ENCODE data around the gene STK32B.

Gene STK32B

DNA sequence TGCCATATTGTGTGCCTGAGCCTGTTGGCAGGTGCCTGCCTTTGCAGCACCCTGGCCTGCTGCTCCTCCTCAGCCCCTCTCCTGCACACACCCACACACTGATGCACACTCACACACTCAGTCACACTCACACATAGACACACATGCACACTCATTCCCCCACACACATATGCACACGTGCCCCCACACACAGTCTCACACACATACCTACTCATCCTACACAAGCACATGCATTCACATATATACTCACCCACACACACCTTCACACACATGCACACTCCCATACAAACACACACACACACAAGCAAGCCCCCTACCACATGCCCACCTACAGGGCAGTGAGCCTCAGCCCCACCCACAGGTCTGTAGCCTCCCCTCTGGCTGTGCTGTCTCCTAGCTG, 412.1 kb downstream of the STK32B start:
- no peaks in the 10 kb centered on the region for H3K4me1 ChIP-seq (ENCODE audit: control insufficient read depth, insufficient read depth, low read length)
- CTCF ChIA-PET = interaction anchor here (0.7 kb wide), 1 partner anchor 126 kb away, joined by 3 read pairs; no protein-coding TSS in a partner anchor
- H3K36me3 ChIP-seq (ENCODE audit: control insufficient read depth in 2 of 2, insufficient read depth in 1 of 2, low read length in 2 of 2) = no peaks in the 10 kb centered on the region
- no peak overlapping the region for H3K4me3 ChIP-seq (ENCODE audit: low read depth, low read length)
- no peaks in the 10 kb centered on the region for H3K9me3 ChIP-seq (ENCODE audit: control insufficient read depth, insufficient read depth, low read depth, low read length)
- TF ChIP-seq, protein P1, sequence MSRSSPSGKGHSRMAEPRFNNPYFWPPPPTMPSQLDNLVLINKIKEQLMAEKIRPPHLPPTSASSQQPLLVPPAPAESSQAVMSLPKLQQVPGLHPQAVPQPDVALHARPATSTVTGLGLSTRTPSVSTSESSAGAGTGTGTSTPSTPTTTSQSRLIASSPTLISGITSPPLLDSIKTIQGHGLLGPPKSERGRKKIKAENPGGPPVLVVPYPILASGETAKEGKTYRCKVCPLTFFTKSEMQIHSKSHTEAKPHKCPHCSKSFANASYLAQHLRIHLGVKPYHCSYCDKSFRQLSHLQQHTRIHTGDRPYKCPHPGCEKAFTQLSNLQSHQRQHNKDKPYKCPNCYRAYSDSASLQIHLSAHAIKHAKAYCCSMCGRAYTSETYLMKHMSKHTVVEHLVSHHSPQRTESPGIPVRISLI (tag by site-specific recombination; IDR thresholded peaks at IDR 0.05) = no peak
- TF ChIP-seq BCL11A (tag by site-specific recombination; IDR thresholded peaks at IDR 0.05; ENCODE audit: low read depth) (no peak), ZNF473 (tag by site-specific recombination; IDR thresholded peaks at IDR 0.05) (no peak), ZNF16 (tag by site-specific recombination; IDR thresholded peaks at IDR 0.05; ENCODE audit: low read depth) (no peak), ZFHX2 (tag by site-specific recombination; conservative IDR thresholded peaks at IDR 0.05) (peak; percentile 88), ZNF629 (tag by site-specific recombination; IDR thresholded peaks at IDR 0.05) (no peak), ZNF677 (tag by site-specific recombination; IDR thresholded peaks at IDR 0.05) (no peak), EGR2 (tag by site-specific recombination; IDR thresholded peaks at IDR 0.05; ENCODE audit: low read depth) (peak; percentile 81)
- no peak overlapping the region for H3K27ac ChIP-seq (ENCODE audit: extremely low read depth, low read depth, low read length)
- POLR2A ChIA-PET = no interaction called here

DNA sequence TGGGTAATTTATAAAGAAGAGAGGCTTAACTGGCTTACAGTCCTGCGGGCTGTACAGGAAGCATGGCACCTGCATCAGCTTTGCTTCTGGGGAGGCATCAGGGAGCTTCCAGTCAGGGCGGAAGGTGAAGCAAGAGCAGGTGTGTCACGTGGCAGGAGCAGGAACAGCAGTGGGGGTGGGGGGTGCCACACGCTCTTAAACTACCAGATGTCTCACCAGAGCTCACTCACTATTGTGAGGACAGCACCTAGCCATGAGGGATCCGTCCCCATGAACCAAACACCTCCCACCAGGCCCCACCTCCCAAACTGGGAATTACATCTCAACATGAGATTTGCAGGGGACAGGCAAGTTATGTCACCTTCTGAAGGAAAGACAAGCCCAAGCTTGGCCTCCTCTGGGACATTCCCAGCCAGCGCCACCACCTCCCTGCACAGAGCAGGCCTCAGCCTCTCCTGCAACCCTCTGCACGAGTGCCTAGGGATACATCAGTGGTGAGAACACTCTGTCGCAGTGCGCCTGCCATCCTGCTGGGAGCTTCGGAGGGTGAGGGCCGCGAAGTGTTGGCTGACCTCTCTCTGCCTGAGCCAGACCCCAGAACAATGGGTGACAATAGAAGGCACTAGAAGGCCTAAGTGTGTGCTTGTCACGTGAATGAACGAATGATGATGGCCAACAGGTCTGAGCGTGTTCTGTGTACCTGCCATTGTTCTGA, 412.8 kb downstream of the STK32B start:
- Histone ChIP-seq H3K9me3 (ENCODE audit: control insufficient read depth, insufficient read depth, low read depth, low read length) (no peaks in the 10 kb centered on the region), H3K36me3 (ENCODE audit: control insufficient read depth in 2 of 2, insufficient read depth in 1 of 2, low read length in 2 of 2) (no peaks in the 10 kb centered on the region), H3K27ac (ENCODE audit: extremely low read depth, low read depth, low read length) (no peak overlapping the region), H3K4me3 (ENCODE audit: low read depth, low read length) (no peak overlapping the region), H3K4me1 (ENCODE audit: control insufficient read depth, insufficient read depth, low read length) (no peaks in the 10 kb centered on the region)
- TF ChIP-seq, protein P2, sequence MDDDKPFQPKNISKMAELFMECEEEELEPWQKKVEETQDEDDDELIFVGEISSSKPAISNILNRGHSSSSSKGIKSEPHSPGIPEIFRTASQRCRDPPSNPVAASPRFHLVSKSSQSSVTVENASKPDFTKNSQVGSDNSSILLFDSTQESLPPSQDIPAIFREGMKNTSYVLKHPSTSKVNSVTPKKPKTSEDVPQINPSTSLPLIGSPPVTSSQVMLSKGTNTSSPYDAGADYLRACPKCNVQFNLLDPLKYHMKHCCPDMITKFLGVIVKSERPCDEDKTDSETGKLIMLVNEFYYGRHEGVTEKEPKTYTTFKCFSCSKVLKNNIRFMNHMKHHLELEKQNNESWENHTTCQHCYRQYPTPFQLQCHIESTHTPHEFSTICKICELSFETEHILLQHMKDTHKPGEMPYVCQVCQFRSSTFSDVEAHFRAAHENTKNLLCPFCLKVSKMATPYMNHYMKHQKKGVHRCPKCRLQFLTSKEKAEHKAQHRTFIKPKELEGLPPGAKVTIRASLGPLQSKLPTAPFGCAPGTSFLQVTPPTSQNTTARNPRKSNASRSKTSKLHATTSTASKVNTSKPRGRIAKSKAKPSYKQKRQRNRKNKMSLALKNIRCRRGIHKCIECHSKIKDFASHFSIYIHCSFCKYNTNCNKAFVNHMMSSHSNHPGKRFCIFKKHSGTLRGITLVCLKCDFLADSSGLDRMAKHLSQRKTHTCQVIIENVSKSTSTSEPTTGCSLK (tag by site-specific recombination; IDR thresholded peaks at IDR 0.05) = no peak
- TF ChIP-seq ZNF211 (tag by site-specific recombination; IDR thresholded peaks at IDR 0.05; ENCODE audit: low read depth) (no peak), IKZF3 (tag by site-specific recombination; IDR thresholded peaks at IDR 0.05) (no peak), ZNF791 (tag by site-specific recombination; IDR thresholded peaks at IDR 0.05) (no peak), ZNF792 (tag by site-specific recombination; IDR thresholded peaks at IDR 0.05) (no peak), ZNF146 (tag by site-specific recombination; IDR thresholded peaks at IDR 0.05) (no peak), ZXDB (tag by site-specific recombination; IDR thresholded peaks at IDR 0.05) (no peak)
- TF ChIP-seq, protein P3, sequence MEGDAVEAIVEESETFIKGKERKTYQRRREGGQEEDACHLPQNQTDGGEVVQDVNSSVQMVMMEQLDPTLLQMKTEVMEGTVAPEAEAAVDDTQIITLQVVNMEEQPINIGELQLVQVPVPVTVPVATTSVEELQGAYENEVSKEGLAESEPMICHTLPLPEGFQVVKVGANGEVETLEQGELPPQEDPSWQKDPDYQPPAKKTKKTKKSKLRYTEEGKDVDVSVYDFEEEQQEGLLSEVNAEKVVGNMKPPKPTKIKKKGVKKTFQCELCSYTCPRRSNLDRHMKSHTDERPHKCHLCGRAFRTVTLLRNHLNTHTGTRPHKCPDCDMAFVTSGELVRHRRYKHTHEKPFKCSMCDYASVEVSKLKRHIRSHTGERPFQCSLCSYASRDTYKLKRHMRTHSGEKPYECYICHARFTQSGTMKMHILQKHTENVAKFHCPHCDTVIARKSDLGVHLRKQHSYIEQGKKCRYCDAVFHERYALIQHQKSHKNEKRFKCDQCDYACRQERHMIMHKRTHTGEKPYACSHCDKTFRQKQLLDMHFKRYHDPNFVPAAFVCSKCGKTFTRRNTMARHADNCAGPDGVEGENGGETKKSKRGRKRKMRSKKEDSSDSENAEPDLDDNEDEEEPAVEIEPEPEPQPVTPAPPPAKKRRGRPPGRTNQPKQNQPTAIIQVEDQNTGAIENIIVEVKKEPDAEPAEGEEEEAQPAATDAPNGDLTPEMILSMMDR (tag by site-specific recombination; IDR thresholded peaks at IDR 0.05) = no peak
- ChIA-PET CTCF (interaction anchor here (0.7 kb wide), 1 partner anchor 126 kb away, joined by 3 read pairs; no protein-coding TSS in a partner anchor), POLR2A (no interaction called here)

DNA sequence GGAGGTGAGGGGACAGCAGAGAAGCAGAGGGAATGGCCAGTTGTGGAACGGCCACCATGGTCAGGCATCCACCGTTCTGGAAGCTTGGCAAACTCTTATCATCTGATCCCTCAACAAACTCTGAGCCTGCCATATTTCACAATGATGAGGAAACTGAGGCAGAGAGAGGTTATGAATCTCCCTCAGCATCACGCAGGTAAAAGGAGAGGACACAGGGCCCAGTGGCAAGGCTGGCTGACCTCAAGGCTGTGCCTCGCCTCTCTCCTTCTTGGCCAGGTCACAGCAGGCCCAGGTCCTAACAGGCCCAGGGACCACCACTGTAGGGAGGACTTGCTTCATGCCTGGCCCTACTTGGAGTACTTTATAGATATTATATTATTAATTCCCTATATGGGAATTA, 414.2 kb downstream of the STK32B start:
- CTCF ChIA-PET = no interaction called here
- Histone ChIP-seq H3K9me3 (ENCODE audit: control insufficient read depth, insufficient read depth, low read depth, low read length) (no peaks in the 10 kb centered on the region), H3K4me3 (ENCODE audit: low read depth, low read length) (no peak overlapping the region), H3K36me3 (ENCODE audit: control insufficient read depth in 2 of 2, insufficient read depth in 1 of 2, low read length in 2 of 2) (no peaks in the 10 kb centered on the region), H3K27ac (ENCODE audit: extremely low read depth, low read depth, low read length) (no peak overlapping the region), H3K4me1 (ENCODE audit: control insufficient read depth, insufficient read depth, low read length) (no peaks in the 10 kb centered on the region)
- POLR2A ChIA-PET = no interaction called here
- no peak for TF ChIP-seq ZNF114 (tag by site-specific recombination; IDR thresholded peaks at IDR 0.05)

Measured in HEK293 (cell line).